ENCODE results near the gene SH3PXD2A. TPM values are rescaled to one million over a fixed set of nuclear protein-coding genes. Genes with fewer than 3 reads are reported as not detected.

SH3PXD2A gene
- total and polyA plus RNA-seq, 10 of the 15 experiments (the other 5 are each of a cell fraction or from before 2014, with no cell fraction given), result 0.63 to 14.0 (median 4.4) TPM

DNA sequence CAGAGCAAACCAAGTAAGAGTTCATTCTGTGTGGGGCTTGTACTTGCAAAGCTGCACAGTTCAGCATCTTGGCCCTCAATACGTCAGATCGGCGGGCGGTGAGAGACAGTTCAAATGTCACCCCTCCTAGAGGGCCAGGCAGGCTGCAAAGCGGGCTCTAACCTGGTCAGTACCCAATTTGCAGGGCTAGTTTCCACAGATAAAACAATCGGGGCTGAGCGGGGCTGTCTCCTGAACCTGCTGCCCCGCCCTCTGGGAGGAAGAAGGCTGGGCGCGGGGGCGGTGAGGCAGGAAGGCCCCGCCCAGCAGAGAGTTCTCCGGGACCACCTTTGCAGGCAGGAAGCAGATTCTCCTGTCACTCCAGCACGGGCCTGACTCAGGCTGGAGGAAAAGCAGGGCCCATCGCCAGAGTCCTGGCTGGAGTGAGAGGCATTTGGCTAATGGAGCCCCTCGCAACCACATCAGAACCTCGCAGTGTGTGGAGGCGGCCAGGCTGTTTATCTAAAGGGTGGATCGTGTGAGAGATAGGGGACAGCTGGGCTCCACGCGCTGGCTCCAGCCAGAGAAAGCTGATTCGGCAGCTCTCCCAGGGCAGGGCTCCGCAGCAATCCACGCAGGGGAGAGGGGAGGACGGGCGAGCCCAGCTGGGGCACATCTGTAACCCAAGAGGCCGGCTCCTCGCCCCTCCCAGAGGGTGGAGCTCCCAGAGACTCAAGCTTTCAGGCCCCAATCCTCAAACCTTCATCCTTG lies 83.1 kb downstream of the SH3PXD2A start (continued):
- TF ChIP-seq, protein P1, sequence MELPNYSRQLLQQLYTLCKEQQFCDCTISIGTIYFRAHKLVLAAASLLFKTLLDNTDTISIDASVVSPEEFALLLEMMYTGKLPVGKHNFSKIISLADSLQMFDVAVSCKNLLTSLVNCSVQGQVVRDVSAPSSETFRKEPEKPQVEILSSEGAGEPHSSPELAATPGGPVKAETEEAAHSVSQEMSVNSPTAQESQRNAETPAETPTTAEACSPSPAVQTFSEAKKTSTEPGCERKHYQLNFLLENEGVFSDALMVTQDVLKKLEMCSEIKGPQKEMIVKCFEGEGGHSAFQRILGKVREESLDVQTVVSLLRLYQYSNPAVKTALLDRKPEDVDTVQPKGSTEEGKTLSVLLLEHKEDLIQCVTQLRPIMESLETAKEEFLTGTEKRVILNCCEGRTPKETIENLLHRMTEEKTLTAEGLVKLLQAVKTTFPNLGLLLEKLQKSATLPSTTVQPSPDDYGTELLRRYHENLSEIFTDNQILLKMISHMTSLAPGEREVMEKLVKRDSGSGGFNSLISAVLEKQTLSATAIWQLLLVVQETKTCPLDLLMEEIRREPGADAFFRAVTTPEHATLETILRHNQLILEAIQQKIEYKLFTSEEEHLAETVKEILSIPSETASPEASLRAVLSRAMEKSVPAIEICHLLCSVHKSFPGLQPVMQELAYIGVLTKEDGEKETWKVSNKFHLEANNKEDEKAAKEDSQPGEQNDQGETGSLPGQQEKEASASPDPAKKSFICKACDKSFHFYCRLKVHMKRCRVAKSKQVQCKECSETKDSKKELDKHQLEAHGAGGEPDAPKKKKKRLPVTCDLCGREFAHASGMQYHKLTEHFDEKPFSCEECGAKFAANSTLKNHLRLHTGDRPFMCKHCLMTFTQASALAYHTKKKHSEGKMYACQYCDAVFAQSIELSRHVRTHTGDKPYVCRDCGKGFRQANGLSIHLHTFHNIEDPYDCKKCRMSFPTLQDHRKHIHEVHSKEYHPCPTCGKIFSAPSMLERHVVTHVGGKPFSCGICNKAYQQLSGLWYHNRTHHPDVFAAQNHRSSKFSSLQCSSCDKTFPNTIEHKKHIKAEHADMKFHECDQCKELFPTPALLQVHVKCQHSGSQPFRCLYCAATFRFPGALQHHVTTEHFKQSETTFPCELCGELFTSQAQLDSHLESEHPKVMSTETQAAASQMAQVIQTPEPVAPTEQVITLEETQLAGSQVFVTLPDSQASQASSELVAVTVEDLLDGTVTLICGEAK (IDR thresholded peaks at IDR 0.05; ENCODE audit: borderline replicate concordance), result no peak
- TF ChIP-seq RBBP5 (conservative IDR thresholded peaks at IDR 0.05) (no peak), CUX1 (IDR thresholded peaks at IDR 0.05; ENCODE audit: insufficient replicate concordance, low read depth, low read length) (no peak), TCF12 (IDR thresholded peaks at IDR 0.05; ENCODE audit: low read depth, low read length) (peak; percentile 59; the same call in 1 of the 2 replicates), RAD21 (IDR thresholded peaks at IDR 0.05; ENCODE audit: insufficient read depth, low read depth, low read length) (no peak), DPF2 (IDR thresholded peaks at IDR 0.05) (no peak), HDAC2 (IDR thresholded peaks at IDR 0.05) (no peak), MLLT1 (IDR thresholded peaks at IDR 0.05) (no peak), PAX8 (IDR thresholded peaks at IDR 0.05) (no peak), ETV6 (conservative IDR thresholded peaks at IDR 0.05 in 1 of 2, IDR thresholded peaks at IDR 0.05 in 1 of 2; ENCODE audit: borderline replicate concordance in 1 of 2, low read depth in 1 of 2) (no peak), TARDBP (IDR thresholded peaks at IDR 0.05; ENCODE audit: borderline replicate concordance) (no peak)
- TF ChIP-seq, protein P2, sequence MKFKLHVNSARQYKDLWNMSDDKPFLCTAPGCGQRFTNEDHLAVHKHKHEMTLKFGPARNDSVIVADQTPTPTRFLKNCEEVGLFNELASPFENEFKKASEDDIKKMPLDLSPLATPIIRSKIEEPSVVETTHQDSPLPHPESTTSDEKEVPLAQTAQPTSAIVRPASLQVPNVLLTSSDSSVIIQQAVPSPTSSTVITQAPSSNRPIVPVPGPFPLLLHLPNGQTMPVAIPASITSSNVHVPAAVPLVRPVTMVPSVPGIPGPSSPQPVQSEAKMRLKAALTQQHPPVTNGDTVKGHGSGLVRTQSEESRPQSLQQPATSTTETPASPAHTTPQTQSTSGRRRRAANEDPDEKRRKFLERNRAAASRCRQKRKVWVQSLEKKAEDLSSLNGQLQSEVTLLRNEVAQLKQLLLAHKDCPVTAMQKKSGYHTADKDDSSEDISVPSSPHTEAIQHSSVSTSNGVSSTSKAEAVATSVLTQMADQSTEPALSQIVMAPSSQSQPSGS (IDR thresholded peaks at IDR 0.05; ENCODE audit: low read length), result no peak
- TF ChIP-seq, protein P3, sequence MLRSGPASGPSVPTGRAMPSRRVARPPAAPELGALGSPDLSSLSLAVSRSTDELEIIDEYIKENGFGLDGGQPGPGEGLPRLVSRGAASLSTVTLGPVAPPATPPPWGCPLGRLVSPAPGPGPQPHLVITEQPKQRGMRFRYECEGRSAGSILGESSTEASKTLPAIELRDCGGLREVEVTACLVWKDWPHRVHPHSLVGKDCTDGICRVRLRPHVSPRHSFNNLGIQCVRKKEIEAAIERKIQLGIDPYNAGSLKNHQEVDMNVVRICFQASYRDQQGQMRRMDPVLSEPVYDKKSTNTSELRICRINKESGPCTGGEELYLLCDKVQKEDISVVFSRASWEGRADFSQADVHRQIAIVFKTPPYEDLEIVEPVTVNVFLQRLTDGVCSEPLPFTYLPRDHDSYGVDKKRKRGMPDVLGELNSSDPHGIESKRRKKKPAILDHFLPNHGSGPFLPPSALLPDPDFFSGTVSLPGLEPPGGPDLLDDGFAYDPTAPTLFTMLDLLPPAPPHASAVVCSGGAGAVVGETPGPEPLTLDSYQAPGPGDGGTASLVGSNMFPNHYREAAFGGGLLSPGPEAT (IDR thresholded peaks at IDR 0.05; ENCODE audit: low read depth), result peak; percentile 33; the same call in 1 of the 2 replicates

Measured in GM12878 (cell line).